ENCODE results near the gene ZC3H14. TPM values are rescaled to one million over a fixed set of nuclear protein-coding genes. Genes with fewer than 3 reads are reported as not detected.

ZC3H14 gene
- total RNA-seq, 1 donor from 2014 or later = 92.7 TPM

DNA sequence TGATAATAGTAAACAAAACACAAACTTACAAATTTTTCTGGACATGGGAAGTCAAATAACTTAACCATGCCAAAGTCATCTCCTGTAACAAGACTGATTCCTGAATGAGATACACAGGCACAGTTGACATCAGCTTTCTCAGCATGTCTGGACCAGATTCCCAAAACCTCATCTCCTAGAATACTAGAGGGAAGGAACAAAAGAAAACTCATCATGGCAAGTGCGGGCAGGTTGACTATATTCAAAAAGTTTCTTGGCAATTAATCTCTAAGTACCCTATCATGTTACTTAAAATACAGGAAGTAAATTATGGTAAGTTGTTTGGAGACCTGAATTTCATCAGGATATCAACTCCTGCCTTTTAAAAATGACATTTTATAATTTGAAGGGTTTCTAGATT lies 53.9 kb downstream of the ZC3H14 start:
- Mint-ChIP-seq H3K27ac (ENCODE audit: unreplicated experiment) (no peak overlapping the region), H3K27me3 (ENCODE audit: low read depth) (no peaks in the 10 kb centered on the region), H3K4me1 (peaks cover 14% of the 10 kb centered on the region), H3K4me3 (no peak overlapping the region), H3K9me3 (no peaks in the 10 kb centered on the region), H3K36me3 (ENCODE audit: low read depth) (peaks cover 9% of the 10 kb centered on the region)
- TF ChIP-seq CTCF (conservative IDR thresholded peaks at IDR 0.05) = no peak
- DNase-seq (ENCODE audit: low read depth, low spot score) = no peak

- H3K27ac Mint-ChIP-seq (ENCODE audit: unreplicated experiment) = no peak overlapping the region
- no peaks in the 10 kb centered on the region for H3K27me3 Mint-ChIP-seq (ENCODE audit: low read depth)
- peaks cover 6% of the 10 kb centered on the region for H3K36me3 Mint-ChIP-seq (ENCODE audit: low read depth)
- TF ChIP-seq CTCF (conservative IDR thresholded peaks at IDR 0.05) = no peak
- H3K4me1 Mint-ChIP-seq = peaks cover 17% of the 10 kb centered on the region
- H3K9me3 Mint-ChIP-seq = no peaks in the 10 kb centered on the region
- no peak overlapping the region for H3K4me3 Mint-ChIP-seq
- no peak for DNase-seq (ENCODE audit: low read depth, low spot score)
These were observed 54.6 kb downstream of the ZC3H14 start for GRCh38 chr14:88617479-88617878.

- DNase-seq (ENCODE audit: low read depth, low spot score) = no peak
- no peak overlapping the region for H3K27ac Mint-ChIP-seq (ENCODE audit: unreplicated experiment)
- no peaks in the 10 kb centered on the region for H3K27me3 Mint-ChIP-seq (ENCODE audit: low read depth)
These were observed 55.6 kb downstream of the ZC3H14 start for GRCh38 chr14:88618476-88618875.

GRCh38 chr14:88621100-88621499 lies 58.3 kb downstream of the ZC3H14 start:
- no peaks in the 10 kb centered on the region for H3K9me3 Mint-ChIP-seq
- peaks cover 5% of the 10 kb centered on the region for H3K36me3 Mint-ChIP-seq (ENCODE audit: low read depth)
- no peak overlapping the region for H3K27ac Mint-ChIP-seq (ENCODE audit: unreplicated experiment)
- H3K4me3 Mint-ChIP-seq = no peak overlapping the region
- no peak for TF ChIP-seq CTCF (conservative IDR thresholded peaks at IDR 0.05)
- DNase-seq (ENCODE audit: low read depth, low spot score) = no peak
- peaks cover 17% of the 10 kb centered on the region for H3K4me1 Mint-ChIP-seq
- no peaks in the 10 kb centered on the region for H3K27me3 Mint-ChIP-seq (ENCODE audit: low read depth)

More at GRCh38 chr14:88618476-88618875, 55.6 kb downstream of the ZC3H14 start:
- H3K4me3 Mint-ChIP-seq = no peak overlapping the region
- peaks cover 6% of the 10 kb centered on the region for H3K36me3 Mint-ChIP-seq (ENCODE audit: low read depth)
- peaks cover 17% of the 10 kb centered on the region for H3K4me1 Mint-ChIP-seq
- TF ChIP-seq CTCF (conservative IDR thresholded peaks at IDR 0.05) = no peak
- no peaks in the 10 kb centered on the region for H3K9me3 Mint-ChIP-seq

DNA sequence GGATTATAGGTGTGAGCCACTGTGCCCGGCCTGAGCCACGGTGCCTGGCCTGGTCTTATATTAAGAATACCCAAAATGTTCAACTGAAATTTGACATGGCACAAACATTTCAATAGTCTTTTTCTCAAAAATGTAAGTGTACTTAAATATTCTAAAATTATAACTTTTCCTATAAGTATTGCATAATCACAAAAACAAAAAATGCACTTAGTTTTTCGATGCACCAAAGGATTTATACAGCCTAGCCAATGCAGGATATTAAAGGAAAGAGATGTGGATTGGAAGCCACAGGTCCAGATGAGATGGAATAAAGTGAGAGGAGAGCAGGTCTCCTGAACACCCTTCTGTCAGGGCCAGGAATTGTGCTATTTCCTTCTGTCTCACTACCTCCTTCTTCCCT lies 62.8 kb downstream of the ZC3H14 start:
- Mint-ChIP-seq H3K27me3 (ENCODE audit: low read depth) (no peaks in the 10 kb centered on the region), H3K4me3 (no peak overlapping the region), H3K4me1 (peaks cover 11% of the 10 kb centered on the region), H3K9me3 (no peaks in the 10 kb centered on the region), H3K27ac (ENCODE audit: unreplicated experiment) (no peak overlapping the region), H3K36me3 (ENCODE audit: low read depth) (no peaks in the 10 kb centered on the region)
- TF ChIP-seq CTCF (conservative IDR thresholded peaks at IDR 0.05) = no peak
- no peak for DNase-seq (ENCODE audit: low read depth, low spot score)

DNA sequence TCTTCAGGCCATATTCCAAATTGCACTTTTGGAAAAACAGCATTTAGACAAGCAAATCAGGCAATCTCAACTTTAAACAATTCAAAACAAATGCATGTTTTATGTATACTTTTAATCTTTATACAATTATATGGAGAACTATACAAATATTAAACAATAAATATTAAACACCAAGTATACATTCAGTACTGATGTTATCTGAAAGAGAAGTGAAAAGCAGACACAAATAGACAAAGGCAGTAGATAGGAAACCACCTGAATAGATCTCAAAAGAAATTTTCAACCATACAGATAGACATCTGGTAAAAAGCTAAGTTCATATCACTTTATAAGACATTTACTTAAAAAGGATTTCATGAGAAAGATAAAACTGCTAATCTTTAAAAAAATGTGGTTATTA lies 65.2 kb downstream of the ZC3H14 start:
- Mint-ChIP-seq H3K36me3 (ENCODE audit: low read depth) (no peaks in the 10 kb centered on the region), H3K27ac (ENCODE audit: unreplicated experiment) (no peak overlapping the region)

More for the DNA sequence above, 65.2 kb downstream of the ZC3H14 start:
- no peak for DNase-seq (ENCODE audit: low read depth, low spot score)
- no peaks in the 10 kb centered on the region for H3K27me3 Mint-ChIP-seq (ENCODE audit: low read depth)
- H3K9me3 Mint-ChIP-seq = no peaks in the 10 kb centered on the region
- TF ChIP-seq CTCF (conservative IDR thresholded peaks at IDR 0.05) = no peak
- H3K4me1 Mint-ChIP-seq = no peaks in the 10 kb centered on the region
- no peak overlapping the region for H3K4me3 Mint-ChIP-seq
